ENCODE data around the gene USP5.
"Not testable (repeated sequence)": the region's sequence is repeated elsewhere in the genome, so short reads cannot be mapped to it uniquely, and the experiment has no call there.

USP5 gene

DNA sequence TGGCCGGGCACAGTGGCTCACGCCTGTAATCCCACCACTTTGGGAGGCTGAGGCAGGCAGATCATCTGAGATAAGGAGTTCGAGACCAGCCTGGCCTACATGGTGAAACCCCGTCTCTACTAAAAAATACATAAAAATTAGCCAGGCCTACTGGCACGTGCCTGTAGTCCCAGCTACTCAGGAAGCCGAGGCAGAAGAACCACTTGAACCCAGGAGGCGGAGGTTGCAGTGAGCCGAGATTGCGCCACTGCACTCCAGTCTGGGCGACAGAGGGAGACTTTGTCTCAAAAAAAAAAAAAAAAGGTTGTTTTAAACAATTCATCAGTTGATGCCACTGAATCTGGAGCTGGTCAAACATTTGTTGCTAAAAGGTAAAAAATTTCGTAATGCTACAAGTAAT is 27.9 kb downstream of the USP5 start:
- not testable (repeated sequence) for H3K4me3 ChIP-seq (ENCODE audit: low read depth, low read length); H3K9ac ChIP-seq (ENCODE audit: low read length); H3K4me1 ChIP-seq (ENCODE audit: control insufficient read depth, insufficient read depth, low read length); H3K9me3 ChIP-seq (ENCODE audit: control insufficient read depth, insufficient read depth, low read depth, low read length); H3K27me3 ChIP-seq (ENCODE audit: control insufficient read depth, insufficient read depth, low read length); H3K27ac ChIP-seq (ENCODE audit: low read depth, low read length)
- peaks cover 27% of the 10 kb centered on the region for H3K36me3 ChIP-seq (ENCODE audit: control insufficient read depth, insufficient read depth, low read length)

DNA sequence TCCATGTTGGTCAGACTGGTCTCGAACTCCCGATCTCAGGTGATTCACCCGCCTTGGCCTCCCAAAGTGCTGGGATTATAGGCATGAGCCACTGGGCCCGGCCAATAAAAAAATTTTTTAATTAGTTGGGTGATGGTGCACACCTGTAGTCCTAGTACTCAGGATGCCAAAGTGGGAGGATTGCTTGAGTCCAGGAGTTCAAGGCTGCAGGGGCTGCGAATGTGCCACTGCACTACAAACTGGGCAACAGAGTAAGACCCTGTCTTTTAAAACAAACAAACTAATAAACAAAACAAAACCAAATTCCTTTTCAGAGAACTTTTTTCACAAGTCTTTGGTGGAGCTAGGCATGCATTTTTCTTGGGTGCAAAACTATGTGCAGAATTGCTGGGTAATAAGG is 31.3 kb downstream of the USP5 start:
- H3K4me1 ChIP-seq (ENCODE audit: control insufficient read depth, insufficient read depth, low read length) = peaks cover 24% of the 10 kb centered on the region
- H3K36me3 ChIP-seq (ENCODE audit: control insufficient read depth, insufficient read depth, low read length) = peaks cover 17% of the 10 kb centered on the region
- no peaks in the 10 kb centered on the region for H3K9me3 ChIP-seq (ENCODE audit: control insufficient read depth, insufficient read depth, low read depth, low read length)
- H3K27me3 ChIP-seq (ENCODE audit: control insufficient read depth, insufficient read depth, low read length) = no peaks in the 10 kb centered on the region
- H3K27ac ChIP-seq (ENCODE audit: low read depth, low read length) = no peak overlapping the region
- H3K9ac ChIP-seq (ENCODE audit: low read length) = no peak overlapping the region
- no peak overlapping the region for H3K4me3 ChIP-seq (ENCODE audit: low read depth, low read length)

DNA sequence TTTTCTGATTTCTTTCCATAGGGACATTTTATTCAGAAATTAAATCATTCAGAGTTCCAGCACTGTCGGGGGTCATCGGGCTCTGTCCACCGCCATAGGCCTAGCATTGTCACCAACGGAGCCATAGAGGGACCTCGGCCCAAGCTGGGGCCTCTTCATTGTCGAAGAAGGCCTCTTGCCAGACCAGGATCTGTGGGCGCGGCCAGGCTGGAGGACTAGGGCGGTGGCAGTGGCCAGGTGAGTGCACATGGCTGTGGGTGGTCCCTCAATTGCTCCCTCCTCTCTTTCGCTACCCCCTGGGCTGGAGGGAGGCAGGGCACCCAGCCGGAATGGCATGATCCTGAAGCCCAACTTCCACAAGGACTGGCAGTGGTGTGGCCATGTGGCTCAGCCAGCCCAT is 31.7 kb downstream of the USP5 start:
- no peak overlapping the region for H3K27ac ChIP-seq (ENCODE audit: low read depth, low read length)
- no peaks in the 10 kb centered on the region for H3K9me3 ChIP-seq (ENCODE audit: control insufficient read depth, insufficient read depth, low read depth, low read length)
- peaks cover 28% of the 10 kb centered on the region for H3K4me1 ChIP-seq (ENCODE audit: control insufficient read depth, insufficient read depth, low read length)
- H3K4me3 ChIP-seq (ENCODE audit: low read depth, low read length) = no peak overlapping the region
- H3K36me3 ChIP-seq (ENCODE audit: control insufficient read depth, insufficient read depth, low read length) = peaks cover 17% of the 10 kb centered on the region
- no peaks in the 10 kb centered on the region for H3K27me3 ChIP-seq (ENCODE audit: control insufficient read depth, insufficient read depth, low read length)
- no peak overlapping the region for H3K9ac ChIP-seq (ENCODE audit: low read length)

DNA sequence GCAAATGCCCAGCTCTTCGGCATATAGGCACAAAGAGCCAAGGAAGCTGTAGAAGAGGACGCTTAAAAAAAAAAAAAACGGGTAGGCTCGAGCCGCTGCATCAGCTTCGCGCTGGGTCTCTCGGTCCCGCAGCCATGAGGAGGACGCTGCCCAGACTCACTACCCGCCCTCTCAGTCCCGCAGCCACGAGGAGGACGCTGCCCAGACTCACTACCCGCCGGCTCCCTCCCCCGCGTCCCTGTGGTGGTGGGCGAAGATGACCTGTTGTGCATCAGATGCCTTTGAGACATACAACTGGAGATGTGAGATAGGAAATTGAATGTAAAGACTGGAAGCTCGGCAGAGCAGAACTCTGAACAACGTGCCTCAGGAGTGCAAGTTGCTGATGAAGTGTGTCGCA is 32.6 kb downstream of the USP5 start:
- peaks cover 17% of the 10 kb centered on the region for H3K36me3 ChIP-seq (ENCODE audit: control insufficient read depth, insufficient read depth, low read length)
- no peaks in the 10 kb centered on the region for H3K9me3 ChIP-seq (ENCODE audit: control insufficient read depth, insufficient read depth, low read depth, low read length)
- peaks cover 28% of the 10 kb centered on the region for H3K4me1 ChIP-seq (ENCODE audit: control insufficient read depth, insufficient read depth, low read length)
- no peak overlapping the region for H3K4me3 ChIP-seq (ENCODE audit: low read depth, low read length)
- H3K27ac ChIP-seq (ENCODE audit: low read depth, low read length) = peak overlapping the region; percentile 89; the same call in 1 of the 2 replicates
- no peaks in the 10 kb centered on the region for H3K27me3 ChIP-seq (ENCODE audit: control insufficient read depth, insufficient read depth, low read length)
- H3K9ac ChIP-seq (ENCODE audit: low read length) = no peak overlapping the region

DNA sequence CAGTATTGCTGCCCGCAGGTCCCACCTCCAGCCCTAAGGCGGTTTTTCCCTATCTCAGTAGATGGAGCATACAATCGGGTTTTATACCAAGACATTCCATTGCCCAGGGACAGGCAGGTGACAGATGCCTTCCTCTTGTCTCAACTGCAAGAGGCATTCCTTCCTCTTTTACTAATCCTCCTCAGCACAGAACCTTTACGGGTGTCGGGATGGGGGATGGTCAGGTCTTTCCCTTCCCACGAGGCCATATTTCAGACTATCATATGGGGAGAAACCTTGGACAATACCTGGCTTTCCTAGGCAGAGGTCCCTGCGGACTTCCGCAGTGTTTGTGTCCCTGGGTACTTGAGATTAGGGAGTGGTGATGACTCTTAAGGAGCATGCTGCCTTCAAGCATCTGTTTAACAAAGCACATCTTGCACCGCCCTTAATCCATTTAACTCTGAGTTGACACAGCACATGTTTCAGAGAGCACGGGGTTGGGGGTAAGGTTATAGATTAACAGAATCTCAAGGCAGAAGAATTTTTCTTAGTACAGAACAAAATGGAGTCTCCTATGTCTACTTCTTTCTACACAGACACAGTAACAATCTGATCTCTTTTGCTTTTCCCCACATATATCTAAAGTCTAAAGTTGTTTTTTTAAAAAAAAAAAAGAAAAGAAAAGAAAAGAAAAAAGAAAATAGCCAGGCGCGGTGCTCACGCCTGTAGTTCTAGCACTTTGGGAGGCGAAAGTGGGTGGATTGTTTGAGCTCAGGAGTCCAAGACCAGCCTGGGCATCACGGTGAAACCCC is 34.5 kb downstream of the USP5 start:
- not testable (repeated sequence) for H3K4me3 ChIP-seq (ENCODE audit: low read depth, low read length); H3K9me3 ChIP-seq (ENCODE audit: control insufficient read depth, insufficient read depth, low read depth, low read length); H3K27me3 ChIP-seq (ENCODE audit: control insufficient read depth, insufficient read depth, low read length)
- Histone ChIP-seq H3K27ac (ENCODE audit: low read depth, low read length) (peak overlapping the region; percentile 79; the same call in 1 of the 2 replicates), H3K36me3 (ENCODE audit: control insufficient read depth, insufficient read depth, low read length) (peaks cover 17% of the 10 kb centered on the region), H3K9ac (ENCODE audit: low read length) (peak overlapping the region; percentile 57), H3K4me1 (ENCODE audit: control insufficient read depth, insufficient read depth, low read length) (peaks cover 34% of the 10 kb centered on the region)

DNA sequence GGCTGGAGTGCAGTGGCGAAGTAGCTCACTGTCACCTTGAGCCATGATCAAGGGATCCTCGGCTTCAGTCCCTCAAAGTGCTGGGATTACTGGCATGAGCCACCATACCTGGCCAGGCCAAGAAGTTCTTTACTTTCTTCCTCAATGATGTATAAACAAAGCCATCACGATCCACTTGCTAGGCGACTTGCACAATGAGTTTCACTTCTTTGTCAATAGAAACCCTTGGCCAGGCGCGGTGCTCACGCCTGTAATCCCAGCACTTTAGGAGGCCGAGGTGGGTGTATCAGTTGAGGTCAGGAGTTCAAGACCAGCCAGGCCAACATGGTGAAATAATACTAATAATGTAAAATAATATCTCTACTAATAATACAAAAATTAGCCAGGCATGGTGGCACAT is 35.5 kb downstream of the USP5 start:
- Histone ChIP-seq H3K36me3 (ENCODE audit: control insufficient read depth, insufficient read depth, low read length) (peaks cover 17% of the 10 kb centered on the region), H3K27me3 (ENCODE audit: control insufficient read depth, insufficient read depth, low read length) (no peaks in the 10 kb centered on the region), H3K4me1 (ENCODE audit: control insufficient read depth, insufficient read depth, low read length) (peaks cover 39% of the 10 kb centered on the region), H3K9ac (ENCODE audit: low read length) (no peak overlapping the region), H3K9me3 (ENCODE audit: control insufficient read depth, insufficient read depth, low read depth, low read length) (no peaks in the 10 kb centered on the region), H3K27ac (ENCODE audit: low read depth, low read length) (peak overlapping the region; percentile 79; the same call in 1 of the 2 replicates), H3K4me3 (ENCODE audit: low read depth, low read length) (no peak overlapping the region)

DNA sequence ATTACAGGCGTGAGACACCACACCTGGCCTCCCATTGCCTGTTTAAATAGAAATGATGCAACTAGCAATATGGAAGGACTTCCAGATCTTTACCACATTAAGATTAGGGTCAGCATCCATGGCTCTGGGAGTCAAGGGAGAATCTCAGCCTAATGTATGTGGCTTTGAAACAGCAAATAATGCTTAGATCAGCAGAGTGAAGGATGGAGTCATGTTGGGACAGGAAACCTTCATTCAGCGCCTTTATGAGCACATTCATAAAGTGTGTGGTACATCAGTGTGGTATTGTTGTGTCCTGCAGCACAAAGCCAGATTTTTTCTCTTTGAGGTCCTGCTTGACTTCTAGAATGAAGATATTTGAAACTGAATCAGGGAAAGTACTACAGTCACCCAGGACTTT is 36.4 kb downstream of the USP5 start:
- peaks cover 15% of the 10 kb centered on the region for H3K36me3 ChIP-seq (ENCODE audit: control insufficient read depth, insufficient read depth, low read length)
- no peak overlapping the region for H3K4me3 ChIP-seq (ENCODE audit: low read depth, low read length)
- H3K9me3 ChIP-seq (ENCODE audit: control insufficient read depth, insufficient read depth, low read depth, low read length) = no peaks in the 10 kb centered on the region
- peak overlapping the region; percentile 4; the same call in 1 of the 2 replicates for H3K27ac ChIP-seq (ENCODE audit: low read depth, low read length)
- peaks cover 39% of the 10 kb centered on the region for H3K4me1 ChIP-seq (ENCODE audit: control insufficient read depth, insufficient read depth, low read length)
- H3K27me3 ChIP-seq (ENCODE audit: control insufficient read depth, insufficient read depth, low read length) = no peaks in the 10 kb centered on the region
- no peak overlapping the region for H3K9ac ChIP-seq (ENCODE audit: low read length)

DNA sequence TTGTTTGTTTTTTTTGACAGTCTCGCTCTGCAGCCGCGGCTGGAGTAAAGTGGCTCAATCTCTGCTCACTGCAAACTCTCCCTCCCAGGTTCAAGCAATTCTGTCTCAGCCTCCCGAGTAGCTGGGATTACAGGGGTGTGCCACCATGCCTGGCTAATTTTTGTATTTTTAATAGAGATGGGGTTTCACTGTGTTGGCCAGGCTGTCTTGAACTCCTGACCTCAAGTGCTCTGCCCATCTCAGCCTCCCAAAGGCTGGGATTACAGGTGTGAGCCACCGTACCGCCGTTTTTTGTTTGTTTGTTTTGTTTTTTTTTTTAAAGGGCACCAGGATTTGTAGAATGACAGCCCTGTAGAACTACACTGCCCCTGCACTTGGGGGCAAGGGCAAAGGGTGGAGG is 36.8 kb downstream of the USP5 start:
- not testable (repeated sequence) for H3K27me3 ChIP-seq (ENCODE audit: control insufficient read depth, insufficient read depth, low read length); H3K4me3 ChIP-seq (ENCODE audit: low read depth, low read length); H3K9me3 ChIP-seq (ENCODE audit: control insufficient read depth, insufficient read depth, low read depth, low read length); H3K9ac ChIP-seq (ENCODE audit: low read length)
- Histone ChIP-seq H3K36me3 (ENCODE audit: control insufficient read depth, insufficient read depth, low read length) (peaks cover 11% of the 10 kb centered on the region), H3K4me1 (ENCODE audit: control insufficient read depth, insufficient read depth, low read length) (peaks cover 39% of the 10 kb centered on the region), H3K27ac (ENCODE audit: low read depth, low read length) (peak overlapping the region; percentile 4; the same call in 1 of the 2 replicates)

DNA sequence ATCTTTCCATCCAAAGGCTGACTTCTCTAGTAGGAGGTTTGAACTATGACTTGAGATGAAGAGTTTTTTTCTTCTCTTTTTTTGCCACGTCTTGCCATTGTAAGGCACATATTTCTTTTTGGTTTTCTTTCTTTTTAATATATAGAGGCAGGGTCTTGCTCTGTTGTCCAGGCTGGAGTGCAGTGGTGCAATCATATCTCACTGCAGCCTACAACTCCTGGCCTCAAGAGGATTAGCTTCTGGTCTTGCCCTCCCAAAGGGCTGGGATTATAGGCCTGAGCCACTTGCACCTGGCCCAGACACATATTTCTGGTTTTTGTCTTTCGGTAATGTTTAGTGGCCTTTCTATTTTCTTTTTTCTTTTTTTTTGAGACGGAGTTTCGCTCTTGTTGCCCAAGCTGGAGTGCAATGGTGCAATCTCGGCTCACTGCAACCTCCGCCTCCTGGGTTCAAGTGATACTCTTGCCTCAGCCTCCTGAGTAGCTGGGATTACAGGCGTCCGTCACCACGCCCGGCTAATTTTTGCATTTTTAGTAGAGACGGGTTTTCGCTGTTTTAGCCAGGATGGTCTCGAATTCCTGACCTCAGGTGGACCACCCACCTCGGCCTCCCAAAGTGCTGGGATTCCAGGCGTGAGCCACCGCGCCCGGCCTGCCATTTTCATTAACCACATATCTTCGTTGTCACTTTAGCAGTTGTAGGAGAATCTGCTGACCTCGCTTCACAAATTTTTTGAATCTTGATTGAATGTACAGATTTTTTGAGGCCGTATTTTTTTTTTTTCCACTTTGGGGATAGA is 38.0 kb downstream of the USP5 start:
- not testable (repeated sequence) for H3K9me3 ChIP-seq (ENCODE audit: control insufficient read depth, insufficient read depth, low read depth, low read length); H3K27me3 ChIP-seq (ENCODE audit: control insufficient read depth, insufficient read depth, low read length); H3K36me3 ChIP-seq (ENCODE audit: control insufficient read depth, insufficient read depth, low read length)
- Histone ChIP-seq H3K27ac (ENCODE audit: low read depth, low read length) (peak overlapping the region; percentile 96), H3K9ac (ENCODE audit: low read length) (peak overlapping the region; percentile 75), H3K4me1 (ENCODE audit: control insufficient read depth, insufficient read depth, low read length) (peaks cover 30% of the 10 kb centered on the region), H3K4me3 (ENCODE audit: low read depth, low read length) (peak overlapping the region; percentile 39)

DNA sequence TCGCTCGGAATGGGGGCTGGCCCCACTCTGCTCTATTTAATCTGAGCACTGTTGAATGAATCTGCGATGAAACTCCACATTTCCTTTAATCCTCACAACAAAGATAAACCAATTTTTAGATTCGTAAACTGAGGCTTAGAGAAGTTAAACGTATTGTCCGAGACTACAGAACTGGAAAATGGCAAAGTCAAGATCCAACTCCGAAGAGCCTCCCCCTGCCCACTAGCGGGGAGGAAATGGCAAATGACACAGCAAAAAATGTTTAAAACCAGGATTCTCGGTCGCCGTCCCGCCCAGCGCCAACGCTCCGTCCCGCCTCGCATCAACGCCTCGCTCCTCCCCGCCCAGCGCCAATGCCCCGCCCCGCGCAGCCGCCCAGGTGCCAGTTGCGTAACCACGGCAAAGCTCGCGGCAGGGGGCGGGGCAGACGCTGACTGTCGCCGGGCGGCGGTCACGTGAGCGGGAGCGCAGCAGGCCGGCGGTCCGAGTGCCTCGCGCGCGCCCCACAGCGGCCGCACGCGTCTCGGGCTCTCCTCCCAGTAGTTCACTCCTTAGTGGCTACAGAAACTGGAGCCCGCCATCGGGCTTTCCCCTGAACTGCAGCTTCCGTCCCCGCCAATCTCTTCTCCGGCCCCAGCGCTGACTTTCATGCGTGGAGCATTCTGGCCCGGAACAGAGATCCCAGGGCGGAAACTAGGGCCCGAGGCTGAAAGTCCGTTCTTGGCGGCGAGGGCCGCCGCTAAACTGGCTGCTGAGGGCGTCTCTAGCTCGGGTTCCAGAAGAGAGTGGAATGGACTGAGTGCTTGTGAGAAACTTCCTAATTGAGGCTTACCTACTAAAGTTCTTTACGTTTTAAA is 39.1 kb downstream of the USP5 start:
- Histone ChIP-seq H3K36me3 (ENCODE audit: control insufficient read depth, insufficient read depth, low read length) (no peaks in the 10 kb centered on the region), H3K27me3 (ENCODE audit: control insufficient read depth, insufficient read depth, low read length) (no peaks in the 10 kb centered on the region)

More for the DNA sequence above, 39.1 kb downstream of the USP5 start:
- Histone ChIP-seq H3K9me3 (ENCODE audit: control insufficient read depth, insufficient read depth, low read depth, low read length) (no peaks in the 10 kb centered on the region), H3K4me1 (ENCODE audit: control insufficient read depth, insufficient read depth, low read length) (peaks cover 22% of the 10 kb centered on the region), H3K9ac (ENCODE audit: low read length) (peak overlapping the region; percentile 82), H3K4me3 (ENCODE audit: low read depth, low read length) (peak overlapping the region; percentile 57), H3K27ac (ENCODE audit: low read depth, low read length) (peak overlapping the region; percentile 96)

All from HUES6 (cell line).